DMS53 treated with DMSO at 0.1 percent for 48 hours (cell line): ENCODE measurements around the gene MT1A.
"Not testable (repeated sequence)": the region's sequence is repeated elsewhere in the genome, so short reads cannot be mapped to it uniquely, and the experiment has no call there.

ENCODE experiments used
- DNase-seq: peaks from one replicate; lab custom pipeline; 2025; ENCODE audit not compliant: unreplicated experiment; lab: John Stamatoyannopoulos, UW

The MT1A gene

DNA sequence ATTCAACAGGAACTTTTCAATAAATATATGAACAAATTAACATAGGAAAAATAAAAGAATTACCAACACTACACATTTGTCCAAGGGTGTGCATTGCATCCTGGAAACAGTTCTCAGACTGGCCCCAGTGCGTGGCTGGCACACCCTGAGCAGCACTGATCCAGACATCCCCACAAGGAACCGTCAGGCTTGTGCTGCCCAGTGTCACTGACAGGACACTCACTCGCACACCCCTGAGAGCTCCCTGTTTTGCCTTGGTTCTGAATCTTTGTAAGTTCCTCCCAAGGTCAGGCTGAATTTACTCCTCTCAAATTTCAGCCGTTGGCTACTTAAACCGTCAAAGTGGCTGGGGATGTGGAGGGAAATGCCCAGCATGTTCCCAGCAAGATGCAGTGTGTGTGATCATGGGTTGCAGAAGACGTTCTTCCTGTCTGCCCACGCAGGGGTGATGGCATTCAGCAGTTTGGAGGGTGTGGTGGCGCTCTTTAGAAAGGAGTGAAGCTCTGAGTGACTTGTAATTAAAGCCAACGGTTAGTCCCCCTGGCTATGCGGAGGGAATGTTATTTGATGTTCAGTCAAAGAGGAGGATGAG, 28.4 kb upstream of the MT1A start:
- DNase-seq: no peak

DNA sequence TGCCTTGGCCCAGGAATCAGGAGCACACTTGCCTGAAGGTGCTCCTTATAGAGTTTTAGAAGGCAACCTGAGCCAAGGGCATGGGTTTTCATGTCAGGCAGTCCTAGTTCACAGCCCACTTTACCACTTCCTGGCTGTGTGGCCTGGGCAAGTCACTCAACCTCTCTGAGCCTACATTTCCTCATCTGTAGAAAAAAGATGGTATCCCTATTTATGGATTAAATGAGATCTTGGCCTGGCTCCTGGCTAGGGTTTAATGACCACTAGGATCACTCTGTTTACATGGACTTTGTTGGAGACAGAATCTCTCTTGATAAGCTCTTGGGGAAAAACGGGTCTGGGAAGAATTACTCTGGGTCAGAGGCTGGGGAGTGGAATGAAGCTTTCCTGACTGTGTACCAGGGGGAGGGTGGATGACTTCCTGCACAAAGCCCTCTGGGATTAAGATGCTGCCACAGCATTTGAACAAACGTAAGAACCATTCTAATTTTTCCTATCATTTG, 27.8 kb upstream of the MT1A start:
- DNase-seq: no peak

DNA sequence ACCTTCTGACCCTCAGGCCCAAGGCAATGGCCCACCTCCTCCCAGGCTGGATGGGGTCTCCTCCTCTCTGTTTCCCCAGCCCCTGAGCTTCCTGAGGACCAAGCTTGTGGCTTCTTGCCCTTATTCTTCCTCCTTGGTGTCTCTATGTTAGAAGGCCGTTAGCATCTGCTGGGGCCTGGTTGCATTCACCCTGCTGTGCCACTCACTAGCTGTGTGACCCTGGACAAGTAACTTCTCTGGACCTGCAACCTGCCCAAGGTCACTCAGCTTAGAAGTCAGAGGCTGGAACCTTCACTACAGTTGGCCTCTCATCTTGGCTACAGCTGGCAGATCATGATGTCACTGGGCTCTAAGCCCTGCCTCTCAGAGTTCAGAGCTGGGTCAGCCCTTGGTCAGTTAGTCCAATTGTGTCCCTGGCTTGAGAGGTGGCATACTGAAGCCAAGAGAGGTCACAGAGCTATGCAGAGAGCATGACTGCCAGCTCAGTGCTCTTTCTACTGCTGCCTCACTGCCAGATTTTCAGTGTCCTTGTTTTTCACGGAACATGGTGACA, 27.1 kb upstream of the MT1A start:
- DNase-seq: no peak

DNA sequence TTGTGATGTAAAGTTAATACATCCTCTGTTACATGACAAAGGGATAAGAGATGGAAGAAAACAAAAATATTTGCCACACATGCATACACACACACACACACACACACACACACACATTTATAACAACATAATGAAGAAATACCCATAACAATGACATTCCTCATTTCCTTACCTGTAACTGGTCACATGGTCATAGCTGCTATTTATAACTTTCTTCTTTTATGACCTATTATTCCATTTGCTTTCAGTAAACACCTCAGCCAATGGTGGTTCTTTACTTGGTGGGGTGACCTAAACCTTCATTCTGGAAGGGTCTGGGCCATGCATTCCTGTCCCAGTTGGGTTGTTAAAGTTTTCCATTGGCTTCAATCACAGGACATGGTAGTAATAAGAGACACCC, 24.8 kb upstream of the MT1A start:
- DNase-seq: no peak

DNA sequence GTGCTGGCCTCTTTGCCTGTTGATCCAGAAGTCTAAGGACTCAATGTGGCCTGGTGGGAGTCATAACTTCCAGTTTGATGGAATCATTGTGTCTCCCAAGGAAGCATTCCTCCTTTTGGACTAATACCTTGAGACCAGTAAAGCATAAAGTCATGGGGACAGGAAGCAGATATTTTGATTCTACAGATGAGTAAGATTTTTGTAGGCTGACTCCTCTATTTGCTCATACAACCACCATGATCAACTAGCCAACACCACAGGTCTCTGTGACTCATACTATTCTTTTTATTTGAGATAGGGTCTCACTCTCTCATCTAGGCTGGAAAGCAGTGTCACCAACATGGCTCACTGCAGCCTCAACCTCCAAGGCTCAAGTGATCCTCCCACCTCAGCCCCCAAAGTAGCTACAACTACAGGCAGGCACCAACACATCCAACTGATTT, 23.9 kb upstream of the MT1A start:
- no peak for DNase-seq

DNA sequence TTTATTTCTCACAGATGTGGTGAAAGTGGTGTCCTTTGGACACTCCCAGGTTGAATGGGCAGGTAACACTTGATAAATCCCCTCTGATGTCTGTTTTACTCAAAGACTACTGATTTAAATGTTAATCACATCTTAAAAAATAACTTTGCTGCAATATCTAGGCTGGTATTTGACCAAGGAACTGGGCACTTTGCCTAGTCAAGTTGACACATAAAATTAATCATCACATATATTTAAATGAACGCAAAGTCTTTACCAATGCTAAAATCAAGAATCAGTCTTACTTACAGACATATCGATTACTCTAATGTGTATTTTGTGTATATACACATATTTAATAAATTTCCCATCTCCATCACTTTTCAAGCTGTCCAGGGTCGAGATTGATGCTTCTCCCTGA, 23.1 kb upstream of the MT1A start:
- DNase-seq: no peak

DNA sequence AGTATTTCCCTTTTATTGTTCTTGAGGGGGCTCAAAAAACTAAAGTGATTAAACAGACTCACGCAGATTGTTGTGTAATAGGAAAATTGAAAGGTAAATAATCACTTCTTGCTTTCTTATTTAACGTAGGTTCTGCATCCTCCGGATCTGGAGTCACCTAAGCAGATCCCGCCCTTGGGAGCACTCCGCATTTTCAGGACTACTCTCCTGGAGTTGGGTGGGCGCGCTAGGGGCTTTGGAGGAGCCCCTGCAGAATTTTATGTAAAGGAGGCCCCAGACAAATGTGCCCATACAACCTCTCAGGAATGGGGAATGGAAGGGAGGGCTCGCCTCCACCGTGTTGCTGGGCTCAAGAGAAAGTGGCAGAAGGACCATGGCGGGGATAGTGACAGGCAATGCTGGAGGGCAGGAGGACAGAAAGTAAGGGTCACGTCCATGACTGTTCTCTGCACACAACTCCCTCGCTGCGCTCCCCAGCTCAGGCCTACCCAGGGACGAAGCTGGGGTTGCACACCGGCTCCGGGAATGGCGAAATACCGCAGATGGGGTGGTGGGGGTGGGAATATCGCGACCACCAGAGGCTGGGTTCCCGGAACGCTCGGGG, 21.8 kb upstream of the MT1A start:
- no peak for DNase-seq

DNA sequence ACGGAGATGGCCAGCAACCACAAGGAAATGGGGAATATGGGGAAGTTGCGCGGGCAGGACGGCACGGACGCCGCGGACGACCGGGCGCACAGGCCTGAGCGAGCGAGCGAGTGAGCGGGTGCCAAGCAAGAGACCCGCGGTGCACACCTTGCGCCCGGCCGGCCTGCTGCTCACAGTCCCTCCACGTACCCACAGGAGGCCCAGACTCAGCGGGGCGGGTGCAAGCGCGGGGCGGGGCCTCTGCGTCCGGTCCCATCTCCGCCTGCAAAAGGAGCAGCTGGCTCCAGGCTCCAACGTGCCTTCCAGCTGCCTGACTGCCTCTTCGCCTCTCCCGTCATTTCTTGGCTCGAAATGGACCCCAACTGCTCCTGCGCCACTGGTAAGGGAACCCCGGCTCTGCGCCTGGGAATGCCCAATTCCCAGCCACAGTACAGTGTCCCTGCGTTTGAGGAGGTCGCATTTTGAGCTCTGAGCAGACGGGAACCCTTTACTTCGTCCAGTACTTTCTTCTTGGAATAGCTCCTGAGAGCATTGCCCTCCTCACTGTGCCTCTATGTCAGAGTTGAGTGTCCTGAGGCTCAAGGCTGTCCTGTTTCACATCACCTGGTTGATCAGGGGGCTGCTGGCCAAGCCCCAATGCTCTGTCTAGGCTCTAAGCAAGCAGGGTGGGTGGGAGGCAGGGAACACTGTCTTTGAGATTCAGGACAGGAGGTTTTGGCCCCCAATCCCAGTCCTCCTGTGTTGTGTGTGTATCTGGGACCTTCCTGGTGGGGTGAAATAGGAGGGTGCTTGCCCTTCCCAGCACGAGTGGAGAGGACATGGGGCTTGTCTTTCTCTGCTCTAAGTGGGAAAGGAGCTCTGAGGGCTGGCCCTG, 21.0 kb upstream of the MT1A start:
- DNase-seq: peak; percentile 75

DNA sequence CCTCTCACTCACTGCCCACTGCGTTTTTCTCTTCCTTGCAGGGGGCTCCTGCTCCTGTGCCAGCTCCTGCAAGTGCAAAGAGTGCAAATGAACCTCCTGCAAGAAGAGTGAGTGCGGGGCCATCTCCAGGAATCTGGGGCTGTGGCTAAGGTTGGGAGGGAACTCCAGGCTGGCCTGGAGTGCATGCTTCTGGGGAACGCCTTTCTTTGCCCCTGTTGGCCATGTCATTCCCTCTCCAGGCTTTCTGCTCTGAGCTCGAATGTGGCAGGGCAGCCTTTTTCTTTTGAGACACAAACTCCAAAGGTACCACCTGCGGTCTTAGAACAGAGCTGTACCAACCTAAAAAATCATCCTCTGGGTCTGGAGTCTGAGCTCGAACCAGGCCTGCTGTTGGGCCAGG, 20.3 kb upstream of the MT1A start:
- no peak for DNase-seq

DNA sequence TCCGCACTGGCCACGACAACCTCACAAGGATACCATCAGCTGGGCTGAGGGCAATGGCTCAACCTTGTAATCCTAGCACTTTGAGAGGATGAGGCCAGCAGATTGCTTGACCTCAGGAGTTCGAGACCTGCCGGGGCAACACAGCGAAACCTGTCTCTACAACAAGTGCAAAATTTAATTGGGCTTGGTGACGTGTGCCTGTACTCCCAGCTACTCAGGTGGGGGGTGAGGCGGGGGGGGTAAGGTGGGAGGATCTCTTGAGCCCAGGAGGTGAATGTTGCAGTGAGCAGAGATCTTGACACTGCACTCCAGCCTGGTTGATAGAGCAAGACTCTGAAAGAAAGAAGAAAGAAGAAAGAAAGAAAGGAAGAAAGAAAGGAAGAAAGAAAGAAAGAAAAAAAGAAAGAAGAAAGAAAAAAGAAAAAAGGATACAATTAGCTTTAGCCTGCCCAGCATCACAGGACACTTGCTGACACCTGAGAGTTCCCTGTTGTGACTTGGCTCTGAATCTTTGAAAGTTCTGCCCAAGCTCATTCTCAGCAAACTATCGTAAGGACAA, 18.0 kb upstream of the MT1A start:
- no peak for DNase-seq

DNA sequence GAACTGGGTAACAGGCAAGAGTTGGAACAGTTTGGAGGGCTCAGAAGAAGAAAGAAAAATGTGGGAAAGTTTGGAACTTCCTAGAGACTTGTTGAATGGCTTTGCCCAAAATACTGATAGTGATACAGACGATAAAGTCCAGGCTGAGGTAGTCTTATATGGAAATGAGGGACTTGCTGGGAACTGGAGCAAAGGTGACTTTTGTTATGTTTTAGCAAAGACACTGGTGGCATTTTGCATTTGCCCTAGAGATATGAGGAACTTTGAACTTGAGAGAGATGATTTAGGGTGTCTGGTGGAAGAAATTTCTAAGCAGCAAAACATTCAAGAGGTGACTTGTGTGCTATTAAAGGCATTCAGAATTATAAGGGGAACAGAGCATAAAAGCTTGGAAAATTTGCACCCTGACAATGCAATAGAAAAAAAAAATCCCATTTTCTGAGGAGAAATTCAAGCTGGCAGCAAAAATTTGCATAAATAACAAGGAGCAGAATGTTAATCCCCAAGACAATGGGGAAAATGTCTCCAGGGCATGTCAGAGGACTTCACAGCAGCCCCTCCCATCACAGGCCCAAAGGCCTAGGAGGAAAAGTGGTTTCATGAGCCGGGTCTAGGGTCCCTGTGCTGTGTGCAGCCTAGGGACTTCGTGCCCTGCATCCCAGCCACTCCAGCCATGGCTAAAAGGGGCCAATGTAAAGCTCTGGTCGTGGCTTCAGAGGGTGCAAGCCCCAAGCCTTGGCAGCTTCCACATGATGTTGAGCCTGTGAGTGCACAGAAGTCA, 16.6 kb upstream of the MT1A start:
- DNase-seq: not testable (repeated sequence)

DNA sequence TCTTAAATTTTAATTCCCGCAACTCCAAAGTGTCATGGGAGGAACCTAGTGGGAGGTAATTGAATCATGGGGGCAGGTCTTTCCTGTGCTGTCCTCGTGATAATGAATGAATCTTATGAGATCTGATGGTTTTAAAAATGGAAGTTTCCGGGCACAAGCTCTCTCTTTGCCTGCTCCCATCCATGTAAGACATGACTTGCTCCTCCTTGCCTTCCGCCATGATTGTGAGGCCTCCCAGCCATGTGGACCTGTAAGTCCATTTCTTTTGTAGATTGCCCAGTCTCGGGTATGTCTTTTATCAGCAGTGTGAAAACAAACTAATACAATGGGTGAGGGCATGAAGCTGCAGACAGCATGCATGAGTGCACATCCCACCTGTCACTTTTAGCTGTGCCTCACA, 15.3 kb upstream of the MT1A start:
- not testable (repeated sequence) for DNase-seq

DNA sequence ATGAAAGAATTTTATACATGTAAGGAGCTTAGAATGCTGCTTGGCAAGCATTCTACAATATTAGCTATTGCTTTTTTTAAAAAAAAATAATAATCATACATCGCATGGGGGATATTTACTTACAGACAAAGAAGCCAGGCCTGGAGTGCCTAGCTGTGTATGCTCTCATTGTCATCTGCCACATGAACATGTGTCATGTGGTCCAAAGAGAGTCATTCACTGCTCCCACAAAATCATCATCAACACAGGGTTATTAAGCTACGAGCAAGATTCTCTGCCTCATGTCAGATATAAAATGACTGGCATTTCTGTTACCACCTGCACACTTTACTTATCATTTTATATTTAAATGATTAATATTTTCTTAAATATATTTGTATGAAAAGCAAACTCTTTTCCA, 14.8 kb upstream of the MT1A start:
- DNase-seq: no peak

DNA sequence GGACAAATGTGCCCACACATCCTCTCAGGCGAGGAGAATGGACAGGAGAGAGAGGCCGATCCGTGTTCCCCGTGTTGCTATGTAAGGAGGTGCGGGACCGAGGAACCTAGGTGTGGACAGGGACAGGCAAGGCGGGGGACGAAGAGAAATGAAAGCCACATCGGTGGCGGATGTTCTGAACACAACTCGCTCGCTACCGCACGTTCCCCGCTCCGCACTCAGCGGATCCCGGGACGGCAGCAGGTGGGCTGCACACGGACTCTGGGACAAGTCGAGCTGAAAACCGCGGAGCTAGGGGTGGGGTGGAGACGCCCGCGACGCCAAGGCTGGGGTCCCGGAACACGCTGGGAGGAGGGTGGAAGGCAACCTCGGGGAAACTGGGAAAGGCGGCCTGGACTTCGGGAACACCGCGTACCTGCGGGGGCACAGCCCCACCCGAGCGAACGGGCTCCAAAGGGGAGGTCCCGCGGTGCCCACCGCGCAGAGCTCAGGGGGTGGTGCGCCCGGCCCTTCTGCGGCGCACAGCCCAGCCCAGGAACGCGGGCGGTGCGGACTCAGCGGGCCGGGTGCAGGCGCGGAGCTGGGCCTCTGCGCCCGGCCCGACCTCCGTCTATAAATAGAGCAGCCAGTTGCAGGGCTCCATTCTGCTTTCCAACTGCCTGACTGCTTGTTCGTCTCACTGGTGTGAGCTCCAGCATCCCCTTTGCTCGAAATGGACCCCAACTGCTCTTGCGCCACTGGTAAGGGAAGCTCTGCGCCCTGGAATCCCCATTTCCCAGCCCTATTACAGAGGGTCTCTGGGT, 13.1 kb upstream of the MT1A start, which contains the start of gene MT1E:
Gene MT1E, plus strand, starts transcription at position 642 of the 803 bp plus-strand sequence. Its CDS starts 71 bp downstream, at position 713.
- peak; percentile 56 for DNase-seq

DNA sequence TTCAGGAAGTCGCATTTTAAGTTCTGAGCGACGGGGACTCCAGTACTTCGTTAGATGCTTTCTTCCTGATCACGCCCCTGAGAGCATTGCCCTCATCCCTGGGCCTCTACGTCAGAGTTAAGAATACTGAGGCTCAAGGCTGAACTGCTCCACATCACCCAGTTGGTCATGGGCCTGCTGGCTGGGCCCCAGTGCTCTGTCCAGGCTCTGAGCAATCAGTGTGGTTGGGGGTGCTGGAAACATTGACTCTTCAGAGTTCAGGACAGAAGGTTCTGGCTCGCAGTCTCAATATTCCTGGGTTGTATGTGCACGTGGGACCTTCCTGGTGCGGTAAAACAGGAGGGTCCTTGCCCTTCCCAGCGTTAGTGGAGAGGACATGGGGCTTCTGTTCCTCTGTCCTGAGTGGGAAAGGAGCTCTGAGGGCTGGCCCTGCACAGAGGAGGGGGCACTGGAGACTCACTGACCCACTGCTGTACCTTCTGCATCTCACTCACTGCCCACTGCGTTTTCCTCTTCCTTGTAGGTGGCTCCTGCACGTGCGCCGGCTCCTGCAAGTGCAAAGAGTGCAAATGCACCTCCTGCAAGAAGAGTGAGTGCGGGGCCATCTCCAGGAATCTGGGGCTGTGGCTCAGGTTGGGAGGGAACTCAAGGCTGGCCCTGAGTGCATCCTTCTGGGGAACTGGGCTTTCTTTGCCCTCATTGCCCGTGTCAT, 12.4 kb upstream of the MT1A start:
- no peak for DNase-seq

DNA sequence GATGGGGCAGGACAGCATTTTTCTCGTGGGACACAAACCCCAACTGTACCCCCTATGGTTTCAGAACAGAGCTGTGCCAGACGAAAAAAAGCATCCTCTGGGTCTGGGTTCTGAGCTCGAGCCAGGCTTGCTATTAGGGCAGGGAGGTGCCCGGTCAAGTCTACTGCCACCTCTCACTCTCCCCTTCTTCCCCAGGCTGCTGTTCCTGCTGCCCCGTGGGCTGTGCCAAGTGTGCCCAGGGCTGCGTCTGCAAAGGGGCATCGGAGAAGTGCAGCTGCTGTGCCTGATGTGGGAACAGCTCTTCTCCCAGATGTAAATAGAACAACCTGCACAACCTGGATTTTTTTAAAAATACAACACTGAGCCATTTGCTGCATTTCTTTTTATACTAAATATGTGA, 11.8 kb upstream of the MT1A start:
- no peak for DNase-seq

DNA sequence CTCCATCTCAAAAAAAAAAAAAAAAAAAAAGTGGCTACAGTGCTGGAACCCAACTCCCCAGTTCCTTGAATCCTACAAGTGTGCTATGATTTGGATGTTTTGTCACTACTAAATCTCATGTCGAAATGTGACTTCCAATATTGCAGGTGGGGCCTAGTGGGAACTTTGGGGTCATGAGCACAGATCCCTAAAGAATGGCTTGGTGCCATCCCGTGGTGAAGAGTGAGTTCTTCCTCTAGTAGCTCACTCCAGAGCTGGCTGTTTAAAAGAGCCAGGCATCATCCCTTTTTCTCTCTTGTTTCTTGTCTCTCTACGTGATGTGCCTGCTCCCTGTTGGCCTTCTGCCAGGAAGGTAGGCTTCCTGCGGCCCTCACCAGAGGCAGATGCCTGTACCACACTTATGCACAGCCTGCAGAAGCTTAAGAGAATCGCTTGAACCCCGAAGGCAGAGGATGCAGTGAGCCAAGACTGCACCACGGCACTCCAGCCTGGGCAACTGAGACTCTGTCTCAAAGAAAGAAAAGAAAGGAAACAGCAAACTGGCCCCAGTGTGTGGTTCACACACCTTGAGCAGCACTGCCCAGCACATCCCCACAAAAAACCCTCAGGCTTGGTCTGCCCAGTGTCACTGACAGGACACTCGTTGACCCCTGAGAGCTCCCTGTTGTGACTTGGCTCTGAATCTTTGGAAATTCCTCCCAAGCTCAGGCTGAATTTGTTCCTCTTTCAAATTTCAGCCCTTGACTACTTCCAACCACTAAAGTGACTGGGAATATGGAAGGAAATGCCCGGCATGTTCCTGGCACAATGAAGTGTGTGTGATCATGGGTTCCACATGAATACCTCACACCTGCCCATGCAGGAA, 9.7 kb upstream of the MT1A start:
- no peak for DNase-seq

DNA sequence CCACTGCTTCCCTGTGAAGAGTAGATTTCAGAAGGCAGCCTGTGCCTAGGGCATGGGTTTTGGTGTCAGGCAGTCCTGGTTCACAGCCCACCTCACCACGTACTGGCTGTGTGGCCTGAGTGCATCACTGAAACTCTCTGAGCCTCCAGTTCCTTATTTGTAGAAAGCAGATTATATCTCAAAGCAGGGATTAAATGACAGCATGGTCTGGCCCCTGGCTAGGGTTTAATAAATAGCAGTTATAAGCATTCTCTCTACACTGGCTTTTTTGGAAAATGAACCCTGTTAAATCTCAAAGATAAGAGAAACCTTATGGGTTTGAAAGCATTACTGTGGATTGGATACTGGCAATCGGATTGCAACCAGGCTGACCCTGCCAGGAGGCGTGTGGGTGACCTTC, 8.9 kb upstream of the MT1A start:
- no peak for DNase-seq
